NB4 (cell line): ENCODE results near the gene RAD51B.

Experiments
- DNase-seq: peaks from one replicate; pipeline ENCODE4 v3.0.0; 2010; ENCODE audit warnings: low read depth
- H3K4me3 ChIP-seq: one replicate; pipeline ENCODE4 v1.5.1; 2011; ENCODE audit warnings: mild to moderate bottlenecking, low read depth, low read length, moderate library complexity
- MAX ChIP-seq: IDR thresholded peaks from 2 replicates; pipeline ENCODE4 v1.6.1; 2011; ENCODE audit warnings: low read depth, low read length
- MYC ChIP-seq: IDR thresholded peaks from 2 replicates; pipeline ENCODE4 v1.6.1; 2011; ENCODE audit warnings: low read depth, low read length
- POLR2A ChIP-seq: IDR thresholded peaks from 2 replicates; pipeline ENCODE4 v1.6.1; 2011; ENCODE audit warnings: mild to moderate bottlenecking; ENCODE audit not compliant: insufficient read length; ENCODE audit errors: extremely low read depth
- TF ChIP-seq, protein P1 (sequence below): IDR thresholded peaks from one replicate; pipeline ENCODE4 v1.5.1; 2012; ENCODE audit warnings: low read depth, low read length

Gene RAD51B

GRCh38 chr14:68738559-68738958, 919.0 kb downstream of the RAD51B start:
- DNase-seq: no peak
- TF ChIP-seq POLR2A (no peak), MAX (no peak), MYC (no peak)
- TF ChIP-seq, protein P1, sequence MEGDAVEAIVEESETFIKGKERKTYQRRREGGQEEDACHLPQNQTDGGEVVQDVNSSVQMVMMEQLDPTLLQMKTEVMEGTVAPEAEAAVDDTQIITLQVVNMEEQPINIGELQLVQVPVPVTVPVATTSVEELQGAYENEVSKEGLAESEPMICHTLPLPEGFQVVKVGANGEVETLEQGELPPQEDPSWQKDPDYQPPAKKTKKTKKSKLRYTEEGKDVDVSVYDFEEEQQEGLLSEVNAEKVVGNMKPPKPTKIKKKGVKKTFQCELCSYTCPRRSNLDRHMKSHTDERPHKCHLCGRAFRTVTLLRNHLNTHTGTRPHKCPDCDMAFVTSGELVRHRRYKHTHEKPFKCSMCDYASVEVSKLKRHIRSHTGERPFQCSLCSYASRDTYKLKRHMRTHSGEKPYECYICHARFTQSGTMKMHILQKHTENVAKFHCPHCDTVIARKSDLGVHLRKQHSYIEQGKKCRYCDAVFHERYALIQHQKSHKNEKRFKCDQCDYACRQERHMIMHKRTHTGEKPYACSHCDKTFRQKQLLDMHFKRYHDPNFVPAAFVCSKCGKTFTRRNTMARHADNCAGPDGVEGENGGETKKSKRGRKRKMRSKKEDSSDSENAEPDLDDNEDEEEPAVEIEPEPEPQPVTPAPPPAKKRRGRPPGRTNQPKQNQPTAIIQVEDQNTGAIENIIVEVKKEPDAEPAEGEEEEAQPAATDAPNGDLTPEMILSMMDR: no peak
- no peak overlapping the region for H3K4me3 ChIP-seq

GRCh38 chr14:68739701-68740100, 920.1 kb downstream of the RAD51B start:
- no peak for DNase-seq

GRCh38 chr14:68740788-68741476, 921.4 kb downstream of the RAD51B start:
- no peak overlapping the region for H3K4me3 ChIP-seq
- DNase-seq: no peak
- TF ChIP-seq MYC (no peak), MAX (no peak), POLR2A (no peak)
- TF ChIP-seq, protein P1: no peak

More at GRCh38 chr14:68739701-68740100, 920.1 kb downstream of the RAD51B start:
- TF ChIP-seq MAX: no peak
- TF ChIP-seq, protein P1: no peak
- no peak for TF ChIP-seq POLR2A
- no peak for TF ChIP-seq MYC
- no peak overlapping the region for H3K4me3 ChIP-seq

GRCh38 chr14:68741477-68741791, 921.9 kb downstream of the RAD51B start:
- no peak for TF ChIP-seq MYC
- no peak for TF ChIP-seq MAX
- TF ChIP-seq, protein P1: no peak
- TF ChIP-seq POLR2A: no peak
- H3K4me3 ChIP-seq: no peak overlapping the region
- no peak for DNase-seq

- no peak overlapping the region for H3K4me3 ChIP-seq
- DNase-seq: peak; percentile 88
- peak; percentile 44; the same call in 1 of the 2 replicates for TF ChIP-seq MYC
- TF ChIP-seq MAX: peak; percentile 45; the same call in 1 of the 2 replicates
- no peak for TF ChIP-seq POLR2A
These were observed 922.4 kb downstream of the RAD51B start for GRCh38 chr14:68741839-68742470.

DNA sequence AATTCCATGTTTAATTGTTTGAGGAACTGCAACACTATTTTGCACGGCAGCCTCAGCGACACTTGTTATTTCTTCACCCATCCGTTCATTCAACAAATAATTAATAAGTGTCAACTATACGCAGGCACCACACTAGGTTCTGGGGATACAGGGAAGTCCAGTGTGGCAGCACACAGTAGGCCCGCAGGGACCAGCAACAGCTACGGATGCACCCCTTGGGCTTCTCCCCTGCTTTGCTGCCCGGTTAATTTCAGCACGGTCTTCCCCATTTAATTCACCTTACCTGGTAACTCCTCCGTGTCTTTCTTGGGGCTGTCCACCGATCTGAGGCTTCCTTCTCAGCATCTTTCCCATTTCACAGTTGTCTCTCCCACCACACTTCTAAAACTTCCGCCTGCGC, 925.0 kb downstream of the RAD51B start:
- no peak for DNase-seq
- TF ChIP-seq MYC: no peak
- TF ChIP-seq MAX: no peak
- no peak for TF ChIP-seq POLR2A
- TF ChIP-seq, protein P1: no peak
- no peak overlapping the region for H3K4me3 ChIP-seq
